Placental pericyte (primary cell): ENCODE measurements around the gene RPP21. TPM values are rescaled to one million over a fixed set of nuclear protein-coding genes. Genes with fewer than 3 reads are reported as not detected.

Source experiments
- small RNA-seq: library from RNA; depleted of rRNA; stranded (forward); fragments of <200 nt; gene quantifications from one replicate; pipeline ENCODE3, GENCODE V24; 2012; ENCODE audit warnings: low replicate concordance
- total RNA-seq: library from RNA; depleted of rRNA; stranded (reverse); fragments of >200 nt; gene quantifications from 2 replicates; pipeline ENCODE4 v1.2.3, GENCODE V29; 2012

The RPP21 gene
- 29.5 and 31.4 TPM in 2 replicates for total RNA-seq

DNA sequence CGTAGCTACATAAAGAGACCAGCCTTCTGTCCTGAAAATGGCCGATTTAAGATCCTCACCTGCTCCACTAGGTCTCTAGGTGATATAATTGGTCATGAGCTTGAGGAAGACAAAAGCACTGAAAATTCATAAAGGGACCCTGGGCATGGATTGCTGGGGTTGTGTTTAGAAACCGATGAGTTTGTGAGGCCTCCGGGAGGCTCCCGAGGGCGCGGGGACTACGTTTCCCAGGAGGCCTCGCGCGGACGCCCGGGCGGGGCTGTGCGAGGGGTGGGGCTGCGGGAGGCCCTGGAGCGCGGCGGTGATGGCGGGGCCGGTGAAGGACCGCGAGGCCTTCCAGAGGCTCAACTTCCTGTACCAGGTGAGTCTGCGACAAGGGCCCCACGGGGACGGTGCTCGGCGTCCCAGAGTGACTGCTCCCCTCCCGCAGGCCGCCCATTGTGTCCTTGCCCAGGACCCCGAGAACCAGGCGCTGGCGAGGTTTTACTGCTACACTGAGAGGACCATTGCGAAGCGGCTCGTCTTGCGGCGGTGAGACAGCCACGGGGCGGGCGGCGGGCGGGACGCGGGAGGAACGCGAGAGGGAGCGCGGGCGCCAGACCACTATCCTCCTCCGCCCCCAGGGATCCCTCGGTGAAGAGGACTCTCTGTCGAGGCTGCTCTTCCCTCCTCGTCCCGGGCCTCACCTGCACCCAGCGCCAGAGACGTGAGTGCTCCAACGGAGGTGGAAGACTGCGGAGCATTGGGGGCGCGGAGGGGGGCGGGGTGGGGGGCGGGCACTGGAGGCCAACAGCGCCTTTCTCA lies at the start of gene RPP21:
RPP21 (plus strand) TSS at position 289 of the 804 bp plus-strand sequence; CDS start at position 305, 16 bp downstream.

DNA sequence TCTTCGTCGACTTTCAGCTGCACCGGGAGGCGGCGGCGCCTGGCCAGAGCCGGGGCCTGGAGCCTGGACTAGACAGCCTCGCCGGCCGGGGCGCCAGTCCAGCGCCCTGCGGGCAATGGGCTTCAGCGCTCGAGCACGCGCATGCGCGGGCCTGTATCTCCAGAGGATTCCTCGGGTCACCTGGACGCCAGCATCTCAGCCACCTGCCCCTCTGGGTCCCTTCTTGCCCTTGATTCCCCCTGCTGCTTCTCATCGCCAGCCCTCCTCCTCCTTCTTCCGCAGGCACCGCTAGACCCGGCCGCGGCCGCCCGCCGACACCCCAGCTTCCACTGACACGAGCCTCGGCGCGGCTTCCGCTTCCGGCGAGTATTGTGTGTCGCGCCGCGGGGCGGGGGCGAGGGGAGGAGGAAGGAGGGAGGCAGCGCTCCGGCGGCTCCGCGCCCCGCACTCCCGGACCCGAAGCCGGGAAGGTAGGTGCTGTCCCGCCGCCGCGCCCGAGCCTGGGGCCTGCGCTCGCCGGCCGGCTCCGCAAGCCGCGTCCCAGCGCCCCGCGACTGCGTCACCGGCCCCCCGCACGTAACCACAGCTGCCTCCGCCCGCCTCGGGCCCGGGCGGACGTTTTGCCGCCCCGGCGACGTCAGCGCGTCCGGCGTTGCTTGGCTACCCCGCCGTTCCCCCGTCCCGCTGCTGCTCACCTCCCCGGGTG lies 18.3 kb upstream of the RPP21 start, which contains the start of gene TRIM39:
TRIM39 (plus strand) TSS at position 402 of the 706 bp plus-strand sequence. CDS start 2,391 bp downstream, outside the sequence.

Small RNA genes within 50 kb of the gene (small RNA-seq; reads per million reads assigned to genes)
- gene HLA-N: not detected

Other genes starting within 250 kb of the RPP21 start
- not detected in 2 replicates for gene TRIM31, start 232.1 kb upstream of the RPP21 start, total RNA-seq
- gene TRIM40, start 209.0 kb upstream of the RPP21 start, total RNA-seq: not detected in 2 replicates
- not detected in 2 replicates for gene TRIM10, start 183.9 kb upstream of the RPP21 start, total RNA-seq
- not detected in 2 replicates for gene TRIM15, start 181.6 kb upstream of the RPP21 start, total RNA-seq
- gene TRIM26, start 131.8 kb upstream of the RPP21 start, total RNA-seq: 25.6 and 36.9 TPM in 2 replicates
- 18.3 and 19.5 TPM in 2 replicates for gene TRIM39, start 18.2 kb upstream of the RPP21 start, total RNA-seq
- 175 and 411 TPM in 2 replicates for gene HLA-E, start 144.4 kb downstream of the RPP21 start, total RNA-seq
- 34.6 and 53.1 TPM in 2 replicates for gene GNL1, start 211.3 kb downstream of the RPP21 start, total RNA-seq
- 7.9 and 11.3 TPM in 2 replicates for gene PRR3, start 212.1 kb downstream of the RPP21 start, total RNA-seq
- gene ABCF1, start 226.3 kb downstream of the RPP21 start, total RNA-seq: 53.1 and 54.5 TPM in 2 replicates